ENCODE results near the gene DHH. TPM values are rescaled to one million over a fixed set of nuclear protein-coding genes. Genes with fewer than 3 reads are reported as not detected.

Gene DHH
- total RNA-seq, 2 donors from 2014 or later, result 0.35 to 0.56 TPM

DNA sequence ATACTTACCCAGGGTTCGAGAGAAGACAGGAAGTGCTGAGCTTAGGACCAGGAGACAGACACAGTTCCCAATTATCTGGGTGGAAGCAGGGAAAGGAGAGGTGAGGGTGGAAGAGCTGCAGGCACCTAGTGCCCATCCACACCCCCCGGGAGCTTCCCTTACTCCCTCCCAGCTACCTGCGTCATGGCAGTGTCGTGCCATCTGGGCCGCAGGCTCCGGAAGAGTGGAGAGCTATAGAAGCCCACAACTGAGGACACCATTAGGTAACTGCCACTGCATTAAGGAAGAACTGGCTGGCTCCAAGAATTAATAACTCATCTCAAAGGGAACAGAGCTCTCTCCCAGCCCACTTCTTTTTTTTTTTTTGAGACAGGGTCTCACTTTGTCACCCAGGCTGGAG is 5.8 kb upstream of the DHH start:
- DNase-seq (ENCODE audit: low spot score), result no peak
- peaks cover 0 to 16% of the 10 kb centered on the region in 2 donors for H3K4me1 ChIP-seq
- H3K36me3 ChIP-seq, result peaks cover 87% of the 10 kb centered on the region
- TF ChIP-seq, protein P1, sequence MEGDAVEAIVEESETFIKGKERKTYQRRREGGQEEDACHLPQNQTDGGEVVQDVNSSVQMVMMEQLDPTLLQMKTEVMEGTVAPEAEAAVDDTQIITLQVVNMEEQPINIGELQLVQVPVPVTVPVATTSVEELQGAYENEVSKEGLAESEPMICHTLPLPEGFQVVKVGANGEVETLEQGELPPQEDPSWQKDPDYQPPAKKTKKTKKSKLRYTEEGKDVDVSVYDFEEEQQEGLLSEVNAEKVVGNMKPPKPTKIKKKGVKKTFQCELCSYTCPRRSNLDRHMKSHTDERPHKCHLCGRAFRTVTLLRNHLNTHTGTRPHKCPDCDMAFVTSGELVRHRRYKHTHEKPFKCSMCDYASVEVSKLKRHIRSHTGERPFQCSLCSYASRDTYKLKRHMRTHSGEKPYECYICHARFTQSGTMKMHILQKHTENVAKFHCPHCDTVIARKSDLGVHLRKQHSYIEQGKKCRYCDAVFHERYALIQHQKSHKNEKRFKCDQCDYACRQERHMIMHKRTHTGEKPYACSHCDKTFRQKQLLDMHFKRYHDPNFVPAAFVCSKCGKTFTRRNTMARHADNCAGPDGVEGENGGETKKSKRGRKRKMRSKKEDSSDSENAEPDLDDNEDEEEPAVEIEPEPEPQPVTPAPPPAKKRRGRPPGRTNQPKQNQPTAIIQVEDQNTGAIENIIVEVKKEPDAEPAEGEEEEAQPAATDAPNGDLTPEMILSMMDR (IDR thresholded peaks at IDR 0.05), result no peak
- no peak overlapping the region for H3K4me3 ChIP-seq
- no peaks in the 10 kb centered on the region for H3K9me3 ChIP-seq
- H3K27me3 ChIP-seq, result no peaks in the 10 kb centered on the region
- H3K27ac ChIP-seq, result no peak overlapping the region

DNA sequence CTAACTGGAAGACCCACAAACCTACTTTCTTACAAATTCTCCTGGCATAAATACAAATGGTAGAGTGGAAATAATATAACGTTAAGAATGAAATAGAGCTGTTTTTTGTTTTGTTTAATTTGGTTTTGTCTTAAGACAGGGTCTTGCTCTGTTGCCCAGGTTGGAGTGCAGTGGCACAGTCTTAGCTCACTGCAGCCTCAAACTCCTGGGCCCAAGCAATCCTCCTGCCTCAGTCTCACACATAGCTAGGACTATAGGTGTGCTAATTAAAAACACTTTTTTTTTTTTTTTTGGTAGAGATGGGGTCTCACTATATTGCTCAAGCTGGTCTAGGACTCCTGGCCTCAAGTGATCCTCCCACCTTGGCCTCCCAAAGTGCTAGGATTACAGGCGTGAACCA is 4.1 kb upstream of the DHH start:
- Histone ChIP-seq H3K27me3 (no peaks in the 10 kb centered on the region), H3K4me3 (no peak overlapping the region), H3K4me1 (peaks cover 0 to 15% of the 10 kb centered on the region in 2 donors), H3K36me3 (peaks cover 71% of the 10 kb centered on the region), H3K27ac (no peak overlapping the region), H3K9me3 (no peaks in the 10 kb centered on the region)
- TF ChIP-seq, protein P1 (IDR thresholded peaks at IDR 0.05), result no peak
- DNase-seq (ENCODE audit: low spot score), result no peak

DNA sequence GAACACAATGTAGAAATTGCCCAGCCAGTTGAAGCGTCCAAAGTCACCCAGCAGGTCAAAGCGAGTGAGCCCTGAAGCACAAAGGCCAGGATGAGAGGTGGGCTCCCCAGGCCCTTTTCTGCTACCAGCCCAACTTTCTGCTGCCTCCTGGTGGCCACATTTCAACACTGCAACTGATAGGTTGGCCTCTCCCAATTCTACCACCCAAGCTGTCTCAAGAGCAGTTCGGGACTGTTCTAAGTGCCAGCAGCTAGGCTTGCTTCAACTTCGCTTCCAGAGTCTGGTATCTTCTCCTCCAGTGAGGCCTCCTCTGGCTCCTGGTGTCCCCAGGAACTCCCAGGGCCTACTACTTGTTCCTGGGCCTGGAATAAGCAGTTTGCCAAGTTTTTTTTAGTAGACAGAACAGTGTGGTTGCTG is 3.4 kb upstream of the DHH start:
- no peak overlapping the region for H3K4me3 ChIP-seq
- no peak overlapping the region for H3K27ac ChIP-seq
- DNase-seq (ENCODE audit: low spot score), result no peak
- no peaks in the 10 kb centered on the region for H3K27me3 ChIP-seq
- H3K36me3 ChIP-seq, result peaks cover 65% of the 10 kb centered on the region
- TF ChIP-seq, protein P1 (IDR thresholded peaks at IDR 0.05), result peak; percentile 75 to 83
- H3K4me1 ChIP-seq, result peaks cover 0 to 18% of the 10 kb centered on the region in 2 donors
- no peaks in the 10 kb centered on the region for H3K9me3 ChIP-seq

DNA sequence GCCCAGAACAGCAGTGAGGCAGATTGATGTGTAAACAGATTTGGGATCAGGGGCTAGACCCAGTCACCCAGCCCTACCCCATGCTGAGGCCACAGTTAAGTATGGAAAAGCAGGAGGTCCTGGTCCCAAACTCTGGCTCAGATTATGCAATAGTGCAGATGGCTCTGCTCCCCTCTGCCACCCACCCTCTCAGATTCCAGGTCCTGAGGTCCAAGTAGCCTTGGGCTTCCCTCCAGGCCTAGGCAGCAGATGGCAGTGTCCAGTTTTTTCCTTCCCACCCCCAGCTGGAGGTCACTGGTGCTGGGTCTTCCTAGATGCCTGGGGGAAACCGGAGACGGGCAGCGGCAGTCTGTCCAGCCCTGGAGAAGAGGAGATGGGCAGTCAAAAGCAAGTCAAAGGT is 2.8 kb upstream of the DHH start:
- no peaks in the 10 kb centered on the region for H3K9me3 ChIP-seq
- no peaks in the 10 kb centered on the region for H3K27me3 ChIP-seq
- TF ChIP-seq, protein P1 (IDR thresholded peaks at IDR 0.05), result no peak
- H3K4me1 ChIP-seq, result peaks cover 0 to 23% of the 10 kb centered on the region in 2 donors
- H3K27ac ChIP-seq, result no peak overlapping the region
- no peak overlapping the region for H3K4me3 ChIP-seq
- peaks cover 58% of the 10 kb centered on the region for H3K36me3 ChIP-seq
- no peak for DNase-seq (ENCODE audit: low spot score)

DNA sequence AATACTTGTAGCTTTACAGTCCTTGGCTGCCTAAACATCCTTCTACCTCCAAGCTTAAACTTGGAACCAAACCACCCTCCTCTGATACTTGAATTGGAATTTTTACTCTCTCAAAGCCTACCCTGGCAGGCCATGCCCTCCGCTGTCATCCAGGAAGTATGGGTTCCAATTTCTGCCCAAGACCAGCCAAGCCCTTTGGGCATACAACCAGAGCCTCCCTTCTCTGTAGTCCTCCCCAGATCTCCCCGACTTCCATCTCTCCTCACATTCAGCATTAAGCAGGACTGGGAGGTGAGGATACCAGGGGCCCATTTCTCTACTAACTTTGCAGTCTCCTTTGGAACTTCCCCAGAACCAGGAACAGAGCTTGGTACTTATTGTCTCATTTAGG is 369 bp upstream of the DHH start:
- peaks cover 0 to 45% of the 10 kb centered on the region in 2 donors for H3K4me1 ChIP-seq
- H3K9me3 ChIP-seq, result no peaks in the 10 kb centered on the region
- H3K36me3 ChIP-seq, result peaks cover 34% of the 10 kb centered on the region
- TF ChIP-seq, protein P1 (IDR thresholded peaks at IDR 0.05), result no peak
- peak overlapping the region in 1 of 2 donors; percentile 40 for H3K4me3 ChIP-seq
- no peaks in the 10 kb centered on the region for H3K27me3 ChIP-seq
- DNase-seq (ENCODE audit: low spot score), result no peak
- H3K27ac ChIP-seq, result no peak overlapping the region

DNA sequence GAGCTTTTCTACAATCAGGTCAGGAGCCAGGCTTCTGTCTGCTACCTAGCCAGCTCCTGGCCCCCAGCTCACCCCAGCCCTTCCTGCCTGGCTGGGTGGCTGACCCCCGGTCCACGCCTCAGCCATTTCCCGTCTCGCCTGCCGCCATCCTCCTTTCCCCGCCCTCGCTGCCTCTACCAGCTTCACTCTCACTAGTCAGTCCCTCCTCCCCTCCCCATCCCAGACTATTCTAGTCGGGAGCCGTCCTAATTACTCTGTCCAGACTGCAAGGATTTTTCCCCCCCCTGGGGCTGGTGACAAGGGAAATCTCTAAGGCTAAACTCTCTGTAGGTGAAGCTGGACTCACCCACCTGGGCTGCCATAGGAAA is 825 bp downstream of the DHH start:
- Histone ChIP-seq H3K4me3 (peak overlapping the region; percentile 11 to 40), H3K9me3 (no peaks in the 10 kb centered on the region), H3K27ac (no peak overlapping the region), H3K4me1 (peaks cover 0 to 55% of the 10 kb centered on the region in 2 donors), H3K27me3 (no peaks in the 10 kb centered on the region), H3K36me3 (peaks cover 22% of the 10 kb centered on the region)
- TF ChIP-seq, protein P1 (IDR thresholded peaks at IDR 0.05), result no peak
- DNase-seq (ENCODE audit: low spot score), result no peak
